Activated CD8-positive, alpha-beta memory T cell treated with anti-CD3 and anti-CD28 coated beads, Interleukin-2, amount 10 ng/mL, durations not matched to agents 7 days and 5 days (primary cell): ENCODE data around the gene CCN5. TPM values are rescaled to one million over a fixed set of nuclear protein-coding genes. Genes with fewer than 3 reads are reported as not detected.
"Not testable (repeated sequence)": the region's sequence is repeated elsewhere in the genome, so short reads cannot be mapped to it uniquely, and the experiment has no call there.

ENCODE experiments used
- ATAC-seq: fragments of 150-1000 bp; cut with Tn5 transposase; one replicate; pipeline ENCODE4 v1.10.0; 2021; ENCODE audit warnings: moderate library complexity
- CTCF ChIA-PET: fragments of 350-600 bp; sonication (Branson Sonifier 250); formaldehyde crosslinking; loops from one replicate; lab custom pipeline; 2021; ENCODE audit warnings: antibody characterized with exemption; lab: Charles Lee
- DNase-seq: peaks from one replicate; pipeline ENCODE4 v3.0.0-alpha.2; 2020
- H3K27ac Mint-ChIP-seq: one replicate; pipeline ENCODE4 v1.8.0; 2021; ENCODE audit warnings: mild to moderate bottlenecking, mixed read lengths
- H3K27me3 Mint-ChIP-seq: one replicate; pipeline ENCODE4 v1.8.0; 2021; ENCODE audit warnings: mixed read lengths
- H3K36me3 Mint-ChIP-seq: one replicate; pipeline ENCODE4 v1.8.0; 2021; ENCODE audit warnings: mild to moderate bottlenecking, mixed read lengths
- H3K4me1 Mint-ChIP-seq: one replicate; pipeline ENCODE4 v1.8.0; 2021; ENCODE audit warnings: mixed read lengths
- H3K4me3 Mint-ChIP-seq: one replicate; pipeline ENCODE4 v1.8.0; 2021; ENCODE audit warnings: mild to moderate bottlenecking, moderate library complexity, mixed read lengths
- H3K9me3 Mint-ChIP-seq: one replicate; pipeline ENCODE4 v1.8.0; 2022; ENCODE audit warnings: low read depth, mixed read lengths
- total RNA-seq, 2 experiments: library from RNA; stranded (reverse); gene quantifications; one replicate each; pipeline ENCODE4 v1.2.3, GENCODE V29; 2021

CCN5 gene
- total RNA-seq, 2 experiments from 2014 or later, result not detected

GRCh38 chr20:44748005-44748370, 32.8 kb downstream of the CCN5 start:
- H3K9me3 Mint-ChIP-seq, result no peaks in the 10 kb centered on the region
- CTCF ChIA-PET, result interaction anchor here (0.6 to 3.5 kb wide), 9 partner anchors 10 to 546 kb away, joined by 3 to 21 read pairs (median 3); no protein-coding TSS in a partner anchor
- peaks cover 2% of the 10 kb centered on the region for H3K36me3 Mint-ChIP-seq
- ATAC-seq, result no peak
- H3K4me1 Mint-ChIP-seq, result peaks cover 8% of the 10 kb centered on the region
- DNase-seq, result no peak
- H3K27ac Mint-ChIP-seq, result no peak overlapping the region
- H3K27me3 Mint-ChIP-seq, result peaks cover 40% of the 10 kb centered on the region
- H3K4me3 Mint-ChIP-seq, result no peak overlapping the region

GRCh38 chr20:44750081-44750805, 35.1 kb downstream of the CCN5 start:
- H3K27ac Mint-ChIP-seq, result no peak overlapping the region
- H3K36me3 Mint-ChIP-seq, result peaks cover 2% of the 10 kb centered on the region
- CTCF ChIA-PET, result no interaction called here
- peaks cover 6% of the 10 kb centered on the region for H3K4me1 Mint-ChIP-seq
- H3K9me3 Mint-ChIP-seq, result no peaks in the 10 kb centered on the region
- no peak overlapping the region for H3K4me3 Mint-ChIP-seq
- H3K27me3 Mint-ChIP-seq, result peaks cover 21% of the 10 kb centered on the region
- ATAC-seq (no peak), DNase-seq (no peak)

- peaks cover 8% of the 10 kb centered on the region for H3K27me3 Mint-ChIP-seq
- ATAC-seq, result no peak
- no peak for DNase-seq
- CTCF ChIA-PET, result no interaction called here
- peaks cover 2% of the 10 kb centered on the region for H3K4me1 Mint-ChIP-seq
- no peaks in the 10 kb centered on the region for H3K9me3 Mint-ChIP-seq
- no peak overlapping the region for H3K4me3 Mint-ChIP-seq
- no peak overlapping the region for H3K27ac Mint-ChIP-seq
- peaks cover 1% of the 10 kb centered on the region for H3K36me3 Mint-ChIP-seq
Measured at GRCh38 chr20:44752099-44752931, 37.1 kb downstream of the CCN5 start.

GRCh38 chr20:44754554-44754953, 39.4 kb downstream of the CCN5 start:
- H3K9me3 Mint-ChIP-seq, result no peaks in the 10 kb centered on the region
- H3K36me3 Mint-ChIP-seq, result no peaks in the 10 kb centered on the region
- CTCF ChIA-PET, result no interaction called here
- H3K4me1 Mint-ChIP-seq, result peaks cover 9% of the 10 kb centered on the region
- H3K27ac Mint-ChIP-seq, result no peak overlapping the region
- H3K27me3 Mint-ChIP-seq, result peaks cover 4% of the 10 kb centered on the region
- DNase-seq (no peak), ATAC-seq (no peak)
- H3K4me3 Mint-ChIP-seq, result no peak overlapping the region

GRCh38 chr20:44756011-44756688, 41.0 kb downstream of the CCN5 start:
- no peak overlapping the region for H3K4me3 Mint-ChIP-seq
- CTCF ChIA-PET, result interaction anchor here (1.0 kb wide), 1 partner anchor 9 kb away, joined by 3 read pairs; no protein-coding TSS in a partner anchor
- no peaks in the 10 kb centered on the region for H3K36me3 Mint-ChIP-seq
- H3K27ac Mint-ChIP-seq, result no peak overlapping the region
- peaks cover 9% of the 10 kb centered on the region for H3K27me3 Mint-ChIP-seq
- DNase-seq, result no peak
- H3K4me1 Mint-ChIP-seq, result peaks cover 9% of the 10 kb centered on the region
- no peak for ATAC-seq
- no peaks in the 10 kb centered on the region for H3K9me3 Mint-ChIP-seq

GRCh38 chr20:44756956-44757355, 41.8 kb downstream of the CCN5 start:
- Mint-ChIP-seq H3K27me3 (peaks cover 9% of the 10 kb centered on the region), H3K9me3 (no peaks in the 10 kb centered on the region), H3K27ac (no peak overlapping the region), H3K4me1 (peaks cover 9% of the 10 kb centered on the region), H3K4me3 (no peak overlapping the region), H3K36me3 (no peaks in the 10 kb centered on the region)
- DNase-seq, result no peak
- ATAC-seq, result no peak
- CTCF ChIA-PET, result no interaction called here

- Mint-ChIP-seq H3K27me3 (peaks cover 9% of the 10 kb centered on the region), H3K4me3 (no peak overlapping the region), H3K4me1 (peaks cover 9% of the 10 kb centered on the region), H3K36me3 (no peaks in the 10 kb centered on the region), H3K27ac (no peak overlapping the region), H3K9me3 (no peaks in the 10 kb centered on the region)
- DNase-seq (no peak), ATAC-seq (no peak)
- CTCF ChIA-PET, result interaction anchor here (1.4 kb wide), 1 partner anchor 108 kb away, joined by 5 read pairs; no protein-coding TSS in a partner anchor
Measured at GRCh38 chr20:44758247-44759101, 43.3 kb downstream of the CCN5 start.

- Mint-ChIP-seq H3K27me3 (peaks cover 9% of the 10 kb centered on the region), H3K9me3 (no peaks in the 10 kb centered on the region), H3K4me3 (no peak overlapping the region), H3K27ac (no peak overlapping the region), H3K4me1 (peaks cover 9% of the 10 kb centered on the region), H3K36me3 (no peaks in the 10 kb centered on the region)
- CTCF ChIA-PET, result no interaction called here
- ATAC-seq (no peak), DNase-seq (no peak)
Measured at GRCh38 chr20:44759595-44759994, 44.4 kb downstream of the CCN5 start.

GRCh38 chr20:44761423-44761822, 46.3 kb downstream of the CCN5 start:
- Mint-ChIP-seq H3K36me3 (no peaks in the 10 kb centered on the region), H3K4me1 (peaks cover 9% of the 10 kb centered on the region), H3K9me3 (no peaks in the 10 kb centered on the region), H3K27me3 (peaks cover 14% of the 10 kb centered on the region), H3K27ac (no peak overlapping the region), H3K4me3 (no peak overlapping the region)
- CTCF ChIA-PET, result interaction anchor here (0.6 kb wide), 1 partner anchor 78 kb away, joined by 3 read pairs; no protein-coding TSS in a partner anchor
- DNase-seq (no peak), ATAC-seq (no peak)

GRCh38 chr20:44762466-44763140, 47.4 kb downstream of the CCN5 start:
- DNase-seq, result no peak
- peaks cover 15% of the 10 kb centered on the region for H3K27me3 Mint-ChIP-seq
- CTCF ChIA-PET, result interaction anchor here (0.7 kb wide), 1 partner anchor 15 kb away, joined by 3 read pairs; no protein-coding TSS in a partner anchor
- H3K4me3 Mint-ChIP-seq, result no peak overlapping the region
- peaks cover 9% of the 10 kb centered on the region for H3K4me1 Mint-ChIP-seq
- no peak overlapping the region for H3K27ac Mint-ChIP-seq
- no peaks in the 10 kb centered on the region for H3K36me3 Mint-ChIP-seq
- ATAC-seq, result no peak
- H3K9me3 Mint-ChIP-seq, result no peaks in the 10 kb centered on the region

GRCh38 chr20:44763798-44764197, 48.6 kb downstream of the CCN5 start:
- H3K4me3 Mint-ChIP-seq, DNase-seq, H3K9me3 Mint-ChIP-seq, H3K36me3 Mint-ChIP-seq, H3K27ac Mint-ChIP-seq, CTCF ChIA-PET, ATAC-seq, H3K4me1 Mint-ChIP-seq: not testable (repeated sequence)
- peaks cover 18% of the 10 kb centered on the region for H3K27me3 Mint-ChIP-seq

- Mint-ChIP-seq H3K4me3 (no peak overlapping the region), H3K4me1 (no peaks in the 10 kb centered on the region), H3K27me3 (peaks cover 13% of the 10 kb centered on the region), H3K27ac (no peak overlapping the region), H3K36me3 (no peaks in the 10 kb centered on the region), H3K9me3 (no peaks in the 10 kb centered on the region)
- ATAC-seq (no peak), DNase-seq (no peak)
- CTCF ChIA-PET, result no interaction called here
Measured at GRCh38 chr20:44765091-44765490, 49.9 kb downstream of the CCN5 start.
